GM18505 (cell line): ENCODE measurements around the gene TAPT1.
"Not testable (repeated sequence)": the region's sequence is repeated elsewhere in the genome, so short reads cannot be mapped to it uniquely, and the experiment has no call there.

Experiments
- ATAC-seq: cut with Tn5 transposase; IDR thresholded peaks from one replicate; pipeline ENCODE4 v1.9.1; 2021; ENCODE audit not compliant: unreplicated experiment
- POLR2A ChIP-seq: IDR thresholded peaks from 4 replicates; pipeline ENCODE4 v1.6.1; 2011; ENCODE audit warnings: borderline replicate concordance; ENCODE audit not compliant: insufficient read depth, insufficient read length; ENCODE audit errors: extremely low read depth

The TAPT1 gene

DNA sequence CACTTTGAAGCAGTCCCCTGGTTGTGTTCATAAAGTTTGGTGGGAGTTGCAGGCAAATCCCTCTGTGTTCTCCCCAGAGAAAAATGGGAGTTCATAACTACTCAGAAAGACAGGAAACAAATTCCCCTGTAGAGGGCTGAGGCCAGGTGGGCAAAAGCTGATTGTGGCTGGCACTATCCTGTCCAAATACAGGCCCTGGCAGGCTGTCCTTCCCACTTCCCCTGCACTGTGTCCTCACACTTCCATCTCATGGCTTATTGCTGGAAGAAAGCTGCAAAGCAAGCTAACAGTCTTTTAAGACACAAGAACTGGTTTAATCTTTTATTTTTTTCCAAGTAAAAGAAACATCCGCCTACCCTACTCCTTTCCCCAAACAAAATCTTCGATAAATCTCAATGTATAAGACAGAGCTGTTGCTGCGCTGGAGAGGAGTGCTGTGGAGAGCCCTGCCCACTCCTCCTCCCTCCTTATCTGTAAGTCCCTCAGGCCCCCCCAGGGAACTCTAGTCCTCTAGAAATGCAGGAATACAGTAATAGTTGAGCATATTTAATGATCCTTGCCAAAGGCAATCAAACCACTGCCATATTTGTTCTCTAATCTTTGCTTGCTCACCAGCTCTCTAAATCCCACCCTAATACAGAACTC is 14.0 kb downstream of the TAPT1 start:
- no peak for ATAC-seq
- TF ChIP-seq POLR2A = no peak

DNA sequence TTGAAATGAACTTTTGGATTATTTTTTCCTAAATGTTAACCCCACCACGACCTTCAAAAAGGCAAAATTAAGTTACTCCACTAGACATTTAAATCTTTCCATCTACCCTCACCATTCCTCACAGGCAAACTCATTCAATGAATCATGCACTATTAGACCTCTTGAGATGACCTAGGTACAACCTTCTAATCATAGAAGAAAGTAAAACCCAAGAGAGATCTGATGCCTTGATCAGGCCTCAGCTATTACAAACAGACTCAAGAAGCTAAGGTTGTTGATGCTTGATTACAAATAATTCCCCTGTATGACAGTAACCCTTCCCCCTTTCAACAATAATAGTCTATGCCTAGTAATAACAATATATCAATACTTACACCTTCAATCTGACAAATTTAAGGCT is 18.9 kb downstream of the TAPT1 start:
- no peak for ATAC-seq
- TF ChIP-seq POLR2A = no peak

- ATAC-seq = no peak
- no peak for TF ChIP-seq POLR2A
Observed at GRCh38 chr4:16206848-16207247, 19.4 kb downstream of the TAPT1 start.

GRCh38 chr4:16206301-16206700 is 20.0 kb downstream of the TAPT1 start:
- no peak for ATAC-seq
- TF ChIP-seq POLR2A = no peak

- peak; percentile 82 for ATAC-seq
- no peak for TF ChIP-seq POLR2A
Observed at GRCh38 chr4:16205298-16206164, 20.7 kb downstream of the TAPT1 start.

- no peak for TF ChIP-seq POLR2A
- no peak for ATAC-seq
Observed at GRCh38 chr4:16204505-16204904, 21.8 kb downstream of the TAPT1 start.

GRCh38 chr4:16203083-16203482 is 23.2 kb downstream of the TAPT1 start:
- no peak for TF ChIP-seq POLR2A
- ATAC-seq = no peak

DNA sequence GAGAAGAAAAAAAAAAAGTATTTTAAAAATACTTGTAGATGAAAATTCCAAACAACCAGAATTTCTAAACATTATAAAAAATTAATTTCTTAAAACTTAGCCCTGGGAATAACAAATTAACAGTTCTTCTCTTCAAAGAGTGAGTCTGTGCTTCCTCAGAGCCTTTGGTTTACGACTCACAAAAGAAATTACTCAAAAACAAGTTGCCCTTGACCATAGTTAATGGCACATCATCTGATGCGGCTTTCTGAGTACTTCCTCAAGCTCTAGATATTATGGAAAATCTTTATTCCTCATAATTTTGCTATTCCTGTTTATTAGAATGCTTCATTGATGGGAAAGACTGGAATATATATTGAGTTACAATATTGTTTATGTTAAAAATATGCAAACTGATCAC is 23.7 kb downstream of the TAPT1 start:
- TF ChIP-seq POLR2A = no peak
- no peak for ATAC-seq

DNA sequence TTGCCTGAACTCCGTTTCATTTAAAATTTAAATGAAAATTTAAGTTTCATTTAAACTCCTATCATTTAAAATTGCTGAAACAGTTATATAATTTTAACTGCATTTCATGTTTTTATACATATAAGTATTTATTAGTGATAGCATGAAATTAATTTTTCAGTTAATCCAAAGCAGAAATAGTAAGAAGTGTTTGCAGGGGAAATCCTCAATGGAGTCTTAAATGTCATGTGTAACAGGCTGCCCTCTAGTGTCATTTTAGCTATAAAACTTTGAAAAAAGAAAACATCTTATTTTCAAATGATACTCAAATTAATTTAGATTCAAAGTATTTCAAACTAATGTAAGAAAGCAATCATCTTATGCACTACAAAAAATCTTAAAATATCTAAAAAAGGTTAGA is 27.2 kb downstream of the TAPT1 start:
- TF ChIP-seq POLR2A = no peak
- no peak for ATAC-seq

GRCh38 chr4:16197876-16198665 is 28.2 kb downstream of the TAPT1 start:
- ATAC-seq = no peak
- no peak for TF ChIP-seq POLR2A

DNA sequence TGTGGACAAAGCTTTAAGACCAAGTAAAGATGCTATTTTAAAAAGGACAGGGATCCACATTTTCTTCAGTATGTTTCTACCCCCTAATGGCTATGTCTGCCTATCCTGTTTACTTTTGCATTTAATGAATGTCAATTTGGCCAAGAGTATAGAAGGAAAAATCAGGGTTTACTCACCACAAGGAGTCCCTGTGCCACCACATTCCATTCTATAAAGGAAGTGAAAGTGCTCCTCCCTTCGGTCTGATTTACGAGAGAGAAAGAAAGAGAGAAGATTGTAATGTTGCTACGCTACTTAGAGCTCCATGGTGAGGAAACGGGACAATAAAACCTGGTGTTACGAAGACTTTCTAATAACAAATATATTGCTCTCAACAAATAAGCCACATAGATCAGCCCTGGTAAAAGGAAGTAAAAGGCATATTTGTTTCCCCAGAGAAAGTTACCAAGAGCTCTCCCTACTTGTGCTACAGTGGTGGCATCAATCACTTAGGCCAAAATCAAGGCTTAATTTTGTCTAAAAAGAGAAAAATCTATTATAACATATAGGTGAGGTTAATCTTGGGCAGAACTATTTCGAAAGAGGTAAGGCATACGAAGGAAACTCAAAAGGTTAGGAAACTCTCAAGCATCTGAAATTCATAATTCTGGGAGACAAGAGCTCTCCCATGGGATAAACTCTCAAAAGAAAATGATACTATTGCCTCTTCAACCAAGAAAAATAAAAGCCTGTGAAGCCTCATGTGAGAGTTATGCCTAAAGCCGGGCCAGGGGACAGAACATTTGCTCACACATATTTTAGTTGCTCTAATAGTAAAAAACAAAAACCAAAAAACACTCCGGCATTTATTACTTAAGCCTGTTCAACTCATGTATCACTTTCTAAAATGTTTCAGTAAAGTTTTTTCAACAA is 29.5 kb downstream of the TAPT1 start:
- ATAC-seq = peak; percentile 78
- TF ChIP-seq POLR2A = no peak

- no peak for TF ChIP-seq POLR2A
- ATAC-seq = no peak
Observed at GRCh38 chr4:16195209-16195608, 31.1 kb downstream of the TAPT1 start.

DNA sequence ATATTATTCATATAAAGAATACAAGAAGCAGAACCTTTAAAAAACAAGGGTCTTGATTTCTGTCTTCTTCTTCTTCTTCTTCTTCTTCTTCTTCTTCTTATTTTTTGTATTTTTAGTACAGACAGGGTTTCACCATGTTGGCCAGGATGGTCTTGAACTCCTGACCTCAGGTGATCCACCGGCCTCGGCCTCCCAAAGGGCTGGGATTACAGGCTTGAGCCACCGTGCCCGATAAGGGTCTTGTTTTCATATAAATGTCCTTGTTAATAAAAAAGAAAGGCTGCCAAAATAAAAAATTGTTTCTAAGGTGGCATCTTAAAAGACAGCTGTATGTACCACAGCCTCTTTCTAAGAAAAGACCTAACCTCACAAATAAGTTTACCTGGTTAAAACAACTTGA is 31.5 kb downstream of the TAPT1 start:
- ATAC-seq = not testable (repeated sequence)
